Stomach (tissue), 4 donors: ENCODE measurements around the gene PSORS1C1.

Experiments
- CTCF ChIP-seq, 7 experiments: fragments of 450-650 bp in 4 of 7; fragments of 200-600 bp in 3 of 7; sonication (generic) in 3 of 7; IDR thresholded peaks; one replicate each; pipeline ENCODE4 v1.5.1; 2016 to 2019; ENCODE audit warnings: antibody characterized with exemption in 7 of 7, control low read depth in 2 of 7, mild to moderate bottlenecking in 1 of 7
- POLR2A ChIP-seq, 4 donors: fragments of 450-650 bp; IDR thresholded peaks; one replicate each; pipeline ENCODE4 v1.6.1; 2016; ENCODE audit warnings: antibody characterized with exemption in 4 of 4, control low read depth in 2 of 4, mild to moderate bottlenecking in 1 of 4, moderate library complexity in 1 of 4
- POLR2AphosphoS5 ChIP-seq, 3 donors: sonication (generic); formaldehyde crosslinking; IDR thresholded peaks; one replicate each; pipeline ENCODE4 v1.6.1; 2016; ENCODE audit warnings: antibody characterized with exemption in 3 of 3

GRCh38 chr6:31168606-31169005 is 54.0 kb downstream of the PSORS1C1 start:
- TF ChIP-seq CTCF (IDR thresholded peaks at IDR 0.05) (no peak), POLR2AphosphoS5 (IDR thresholded peaks at IDR 0.05) (no peak), POLR2A (IDR thresholded peaks at IDR 0.05) (no peak)
